ENCODE data around the gene AGAP4.
"Not testable (repeated sequence)": the region's sequence is repeated elsewhere in the genome, so short reads cannot be mapped to it uniquely, and the experiment has no call there.

AGAP4 gene

DNA sequence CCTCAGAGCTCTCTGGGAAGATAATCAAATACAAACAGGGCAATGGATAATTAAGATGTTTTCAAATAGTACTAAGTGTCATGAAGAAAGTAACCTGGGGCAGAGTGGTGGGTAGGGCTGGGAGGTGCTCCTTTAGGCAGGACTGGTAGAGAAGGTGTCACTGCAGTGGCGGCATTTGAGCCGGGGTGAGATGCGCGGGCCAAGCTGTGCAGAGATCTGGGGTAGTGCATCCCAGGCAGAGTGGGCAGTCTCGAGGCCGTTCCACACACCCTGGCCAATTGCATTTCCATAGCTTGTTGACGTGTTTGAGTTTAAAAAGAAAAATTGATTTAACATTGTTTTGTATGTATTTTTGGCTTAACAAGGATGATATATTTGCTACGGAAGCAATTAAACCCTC is 57.3 kb downstream of the AGAP4 start:
- DNase-seq, result not testable (repeated sequence)

DNA sequence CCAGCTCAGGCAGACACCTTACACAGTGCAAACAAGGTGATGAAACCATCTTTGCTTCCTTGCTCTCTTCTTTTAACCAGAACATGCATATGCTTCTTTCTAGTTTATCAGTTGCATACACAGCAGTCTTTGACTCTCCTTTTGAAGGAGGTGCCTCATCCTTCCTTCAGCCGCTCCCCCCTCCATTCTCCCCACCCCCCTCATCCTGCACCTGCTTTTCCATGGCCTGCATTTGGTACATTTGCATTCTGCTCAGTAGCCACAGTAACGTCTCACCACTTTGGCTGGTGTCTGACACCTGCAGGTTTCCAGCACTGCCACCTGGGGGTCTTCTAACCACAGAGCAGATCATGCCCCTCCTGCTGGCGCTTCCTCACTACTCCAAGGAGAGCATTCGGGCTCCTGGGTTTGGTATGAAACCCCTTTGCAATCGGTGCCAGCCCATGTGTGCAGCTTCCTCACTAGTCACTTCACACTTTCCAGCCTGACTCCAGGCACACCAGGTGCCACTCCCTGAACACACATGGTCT is 60.0 kb downstream of the AGAP4 start:
- DNase-seq, result not testable (repeated sequence)

DNA sequence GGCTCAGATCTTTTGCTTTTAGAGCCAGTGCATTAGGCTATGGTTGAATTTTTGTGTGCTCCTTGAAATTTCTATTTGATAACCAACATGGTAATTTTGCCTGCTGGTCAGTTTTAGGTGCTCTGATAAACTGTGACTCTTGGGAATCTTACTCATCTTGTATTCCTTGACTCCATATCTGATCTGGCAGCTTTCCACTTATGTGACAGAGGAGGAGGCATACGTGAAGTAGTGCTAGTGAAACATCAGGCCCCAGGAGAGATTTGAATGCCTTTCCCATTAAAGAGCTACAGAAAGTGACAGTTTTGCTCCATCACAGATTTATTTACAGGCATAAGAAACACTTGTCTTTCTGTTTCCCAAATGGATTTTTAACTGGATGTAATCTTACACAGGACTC is 61.1 kb downstream of the AGAP4 start:
- not testable (repeated sequence) for DNase-seq

Measured in amniotic stem cell (primary cell).